Sigmoid colon (tissue), 7 donors: Measurements from ENCODE around the gene SPOCK1. TPM values are rescaled to one million over a fixed set of nuclear protein-coding genes. Genes with fewer than 3 reads are reported as not detected.

Experiments
- DNase-seq: peaks from one replicate; pipeline ENCODE4 v3.0.0-alpha.2; 2019
- H3K27ac ChIP-seq, 4 donors: fragments of 200-600 bp; sonication (generic); one replicate each; pipeline ENCODE4 v1.5.1; 2016 to 2019; ENCODE audit warnings: mild to moderate bottlenecking in 1 of 4
- H3K27me3 ChIP-seq, 3 donors: fragments of 200-600 bp; sonication (generic); one replicate each; pipeline ENCODE4 v1.5.1; 2019; ENCODE audit warnings: mild to moderate bottlenecking in 1 of 3
- H3K36me3 ChIP-seq, 4 donors: fragments of 200-600 bp; sonication (generic); one replicate each; pipeline ENCODE4 v1.5.1; 2016 to 2019
- H3K4me1 ChIP-seq, 4 donors: fragments of 200-600 bp; sonication (generic); one replicate each; pipeline ENCODE4 v1.5.1; 2017 to 2019
- H3K4me3 ChIP-seq, 4 donors: fragments of 200-600 bp; sonication (generic); one replicate each; pipeline ENCODE4 v1.5.1; 2017 to 2019; ENCODE audit warnings: mild to moderate bottlenecking in 2 of 4, moderate library complexity in 1 of 4
- H3K9me3 ChIP-seq, 4 donors: fragments of 200-600 bp in 3 of 4; sonication (generic) in 3 of 4; one replicate each; pipeline versions ENCODE4 v1.5.1 to v1.6.1; 2013 to 2019
- CTCF ChIP-seq, 4 experiments: fragments of 450-650 bp in 3 of 4; fragments of 200-600 bp in 1 of 4; IDR thresholded peaks; one replicate each; pipeline ENCODE4 v1.5.1; 2016 to 2019; ENCODE audit warnings: antibody characterized with exemption in 4 of 4, mild to moderate bottlenecking in 3 of 4, moderate library complexity in 2 of 4
- EP300 ChIP-seq, 4 donors: sonication (generic); formaldehyde crosslinking; IDR thresholded peaks; one replicate each; pipeline ENCODE4 v1.6.1; 2017; ENCODE audit warnings: antibody characterized with exemption in 4 of 4
- POLR2A ChIP-seq, 2 donors: fragments of 450-650 bp; IDR thresholded peaks; one replicate each; pipeline ENCODE4 v1.6.1; 2016; ENCODE audit warnings: antibody characterized with exemption in 2 of 2, mild to moderate bottlenecking in 2 of 2, moderate library complexity in 2 of 2
- POLR2AphosphoS5 ChIP-seq, 4 donors: sonication (generic); formaldehyde crosslinking; IDR thresholded peaks; one replicate each; pipeline ENCODE4 v1.6.1; 2017; ENCODE audit warnings: antibody characterized with exemption in 4 of 4
- WGBS, 2 donors: extraction: QIAGEN DNeasy Blood & Tissue Kit; methylation state at CpG; one replicate each; pipeline ENCODE4 v1.1.7; 2013; 5-methylcytosine and 5-hydroxymethylcytosine counted together
- intact Hi-C: fragments of 100-400 bp; cut with DNase I; formaldehyde crosslinking; loops from one replicate; pipeline ENCODE4 v1.15.1; 2023
- polyA plus RNA-seq, 3 donors: library from polyadenylated mRNA; stranded (reverse); fragments of 200-250 nt; gene quantifications; one replicate each; pipeline ENCODE4 v1.2.3, GENCODE V29; 2013
- total RNA-seq, 4 donors: library from RNA; depleted of rRNA; stranded (reverse); fragments of >200 nt; gene quantifications; one replicate each; pipeline ENCODE4 v1.1.0, GENCODE V29; 2016
- donor health status: healthy with polysubstance abuse.
- donor health status: Bipolar disorder and iron deficiency.
- donor health status: healthy.

Gene SPOCK1
- total and polyA plus RNA-seq, 7 donors = 2.4 to 104 (median 33.4) TPM

- no peaks in the 10 kb centered on the region for H3K27me3 ChIP-seq
- H3K4me1 ChIP-seq = peaks cover 0 to 16% (median 5%) of the 10 kb centered on the region in 4 donors
- WGBS, 2 donors = 75 to 85% methylated on average over 4 of the region's 4 CpGs
- no peaks in the 10 kb centered on the region for H3K9me3 ChIP-seq
- no peaks in the 10 kb centered on the region for H3K36me3 ChIP-seq
- H3K4me3 ChIP-seq = no peak overlapping the region
- DNase-seq = no peak
- intact Hi-C loops = no loop called here
- H3K27ac ChIP-seq = no peak overlapping the region
- TF ChIP-seq POLR2AphosphoS5 (IDR thresholded peaks at IDR 0.05) (no peak), CTCF (IDR thresholded peaks at IDR 0.05) (no peak), POLR2A (IDR thresholded peaks at IDR 0.05) (no peak), EP300 (IDR thresholded peaks at IDR 0.05) (no peak)
Measured at GRCh38 chr5:137098663-137099062, 400.5 kb downstream of the SPOCK1 start.

GRCh38 chr5:137098238-137098637 lies 400.9 kb downstream of the SPOCK1 start:
- TF ChIP-seq POLR2AphosphoS5 (IDR thresholded peaks at IDR 0.05) = no peak
- TF ChIP-seq POLR2A (IDR thresholded peaks at IDR 0.05) = no peak
- no peak for TF ChIP-seq EP300 (IDR thresholded peaks at IDR 0.05)
- TF ChIP-seq CTCF (IDR thresholded peaks at IDR 0.05) = no peak
- Histone ChIP-seq H3K27ac (no peak overlapping the region), H3K27me3 (no peaks in the 10 kb centered on the region), H3K9me3 (no peaks in the 10 kb centered on the region), H3K36me3 (no peaks in the 10 kb centered on the region), H3K4me1 (peaks cover 0 to 12% (median 4%) of the 10 kb centered on the region in 4 donors), H3K4me3 (no peak overlapping the region)
- no peak for DNase-seq
- intact Hi-C loops = no loop called here
- WGBS, 2 donors = 31 to 46% methylated on average over 1 of the region's 1 CpG

GRCh38 chr5:137097203-137097602 lies 401.9 kb downstream of the SPOCK1 start:
- DNase-seq = no peak
- Histone ChIP-seq H3K9me3 (no peaks in the 10 kb centered on the region), H3K36me3 (no peaks in the 10 kb centered on the region), H3K4me3 (no peak overlapping the region), H3K4me1 (peaks cover 0 to 3% (median 0%) of the 10 kb centered on the region in 4 donors), H3K27ac (no peak overlapping the region), H3K27me3 (no peaks in the 10 kb centered on the region)
- intact Hi-C loops = no loop called here
- TF ChIP-seq POLR2A (IDR thresholded peaks at IDR 0.05) = no peak
- no peak for TF ChIP-seq CTCF (IDR thresholded peaks at IDR 0.05)
- no peak for TF ChIP-seq POLR2AphosphoS5 (IDR thresholded peaks at IDR 0.05)
- no peak for TF ChIP-seq EP300 (IDR thresholded peaks at IDR 0.05)
- 85 to 90% methylated on average over 3 of the region's 3 CpGs for WGBS, 2 donors

GRCh38 chr5:137096149-137097103 lies 402.7 kb downstream of the SPOCK1 start:
- intact Hi-C loops = no loop called here
- H3K4me3 ChIP-seq = no peak overlapping the region
- TF ChIP-seq POLR2AphosphoS5 (IDR thresholded peaks at IDR 0.05) = no peak
- no peak for TF ChIP-seq POLR2A (IDR thresholded peaks at IDR 0.05)
- no peak for TF ChIP-seq CTCF (IDR thresholded peaks at IDR 0.05)
- TF ChIP-seq EP300 (IDR thresholded peaks at IDR 0.05) = no peak
- H3K27me3 ChIP-seq = no peaks in the 10 kb centered on the region
- no peaks in the 10 kb centered on the region for H3K36me3 ChIP-seq
- WGBS, 2 donors = 81 to 82% methylated on average over 6 of the region's 6 CpGs
- H3K9me3 ChIP-seq = no peaks in the 10 kb centered on the region
- no peak overlapping the region for H3K27ac ChIP-seq
- no peak for DNase-seq
- H3K4me1 ChIP-seq = no peaks in the 10 kb centered on the region
